Measurements from ENCODE around the gene ARHGAP26. TPM values are rescaled to one million over a fixed set of nuclear protein-coding genes. Genes with fewer than 3 reads are reported as not detected.

ARHGAP26 gene
- total RNA-seq, 1 donor from 2014 or later: 8.9 TPM

DNA sequence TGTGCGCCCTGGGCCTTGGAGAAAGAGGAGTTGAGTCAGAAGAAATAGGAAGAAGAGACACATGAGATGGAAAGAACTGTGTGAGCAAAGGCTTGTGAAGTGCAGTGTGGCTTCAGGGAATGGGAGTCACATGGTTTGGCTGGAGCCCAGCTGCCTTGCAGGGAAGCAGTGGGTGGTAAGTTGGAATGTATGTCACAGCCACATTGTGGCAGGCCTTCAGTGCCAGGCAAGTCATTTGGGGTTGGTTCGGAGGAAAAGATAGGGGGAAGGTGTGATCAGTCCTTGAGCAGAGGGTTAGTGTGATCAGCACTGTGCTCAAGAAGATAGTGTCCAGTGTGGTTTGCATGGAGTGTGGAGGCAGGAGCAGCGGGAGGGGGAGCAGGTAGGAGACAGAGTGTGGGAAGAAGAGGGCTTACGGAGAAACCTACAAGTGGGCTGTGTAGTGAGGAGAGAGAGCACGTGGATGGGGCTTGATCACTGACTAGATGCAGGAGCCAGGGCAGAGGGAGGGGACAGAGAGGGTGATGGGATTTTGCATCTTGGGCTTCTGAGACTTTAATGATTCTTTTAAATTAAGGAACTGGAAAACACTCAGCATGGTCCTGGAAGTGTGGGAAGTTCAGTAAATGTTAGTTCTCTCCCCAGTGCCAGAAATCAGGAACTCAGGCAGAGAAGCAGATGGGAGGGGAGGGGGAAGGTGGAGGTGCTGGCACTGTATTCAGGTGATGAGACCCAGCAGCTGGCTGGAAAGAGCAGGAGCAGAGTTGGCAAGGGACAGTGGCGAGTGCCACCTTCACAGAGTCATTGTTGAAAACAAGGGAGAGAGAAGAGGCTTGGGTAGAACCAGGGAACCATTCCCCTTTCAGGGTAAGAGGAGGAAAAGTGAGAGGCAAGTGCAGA is 46.6 kb downstream of the ARHGAP26 start:
- no peak for DNase-seq (ENCODE audit: low spot score in 2 of 2, unreplicated experiment in 2 of 2)
- peaks cover 6% of the 10 kb centered on the region for H3K4me1 Mint-ChIP-seq
- H3K27me3 Mint-ChIP-seq (ENCODE audit: low read depth): no peaks in the 10 kb centered on the region
- peaks cover 5% of the 10 kb centered on the region for H3K9me3 Mint-ChIP-seq
- no peak overlapping the region for H3K4me3 Mint-ChIP-seq
- TF ChIP-seq, protein P1, sequence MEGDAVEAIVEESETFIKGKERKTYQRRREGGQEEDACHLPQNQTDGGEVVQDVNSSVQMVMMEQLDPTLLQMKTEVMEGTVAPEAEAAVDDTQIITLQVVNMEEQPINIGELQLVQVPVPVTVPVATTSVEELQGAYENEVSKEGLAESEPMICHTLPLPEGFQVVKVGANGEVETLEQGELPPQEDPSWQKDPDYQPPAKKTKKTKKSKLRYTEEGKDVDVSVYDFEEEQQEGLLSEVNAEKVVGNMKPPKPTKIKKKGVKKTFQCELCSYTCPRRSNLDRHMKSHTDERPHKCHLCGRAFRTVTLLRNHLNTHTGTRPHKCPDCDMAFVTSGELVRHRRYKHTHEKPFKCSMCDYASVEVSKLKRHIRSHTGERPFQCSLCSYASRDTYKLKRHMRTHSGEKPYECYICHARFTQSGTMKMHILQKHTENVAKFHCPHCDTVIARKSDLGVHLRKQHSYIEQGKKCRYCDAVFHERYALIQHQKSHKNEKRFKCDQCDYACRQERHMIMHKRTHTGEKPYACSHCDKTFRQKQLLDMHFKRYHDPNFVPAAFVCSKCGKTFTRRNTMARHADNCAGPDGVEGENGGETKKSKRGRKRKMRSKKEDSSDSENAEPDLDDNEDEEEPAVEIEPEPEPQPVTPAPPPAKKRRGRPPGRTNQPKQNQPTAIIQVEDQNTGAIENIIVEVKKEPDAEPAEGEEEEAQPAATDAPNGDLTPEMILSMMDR (IDR thresholded peaks at IDR 0.05; ENCODE audit: unreplicated experiment): no peak
- no peaks in the 10 kb centered on the region for H3K36me3 Mint-ChIP-seq
- H3K27ac Mint-ChIP-seq: no peak overlapping the region

GRCh38 chr5:142817949-142818431 is 47.8 kb downstream of the ARHGAP26 start:
- TF ChIP-seq, protein P1 (IDR thresholded peaks at IDR 0.05; ENCODE audit: unreplicated experiment): no peak
- Mint-ChIP-seq H3K9me3 (peaks cover 9% of the 10 kb centered on the region), H3K36me3 (no peaks in the 10 kb centered on the region), H3K4me1 (peaks cover 10% of the 10 kb centered on the region), H3K27ac (no peak overlapping the region), H3K4me3 (no peak overlapping the region), H3K27me3 (ENCODE audit: low read depth) (no peaks in the 10 kb centered on the region)
- no peak for DNase-seq (ENCODE audit: low spot score in 2 of 2, unreplicated experiment in 2 of 2)

DNA sequence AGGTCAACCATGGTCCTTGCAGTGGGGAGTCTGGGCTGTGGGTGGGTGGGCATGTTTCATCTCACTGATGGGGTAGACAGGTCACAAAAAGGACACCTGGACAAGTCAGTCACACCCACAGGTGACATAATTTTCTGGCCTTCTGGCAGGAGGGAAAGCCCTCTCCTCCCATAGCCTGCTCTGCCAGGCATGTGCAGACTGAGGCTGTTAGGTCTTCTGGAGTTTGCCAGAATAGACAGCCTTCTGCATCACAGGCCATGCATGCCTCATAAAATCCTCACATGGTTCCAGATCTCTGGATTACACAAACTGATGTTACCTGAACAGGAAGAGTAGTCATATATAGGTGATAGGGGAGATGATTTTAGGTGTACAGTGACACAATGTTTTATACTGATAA is 49.1 kb downstream of the ARHGAP26 start:
- peaks cover 9% of the 10 kb centered on the region for H3K9me3 Mint-ChIP-seq
- no peak overlapping the region for H3K27ac Mint-ChIP-seq
- no peaks in the 10 kb centered on the region for H3K27me3 Mint-ChIP-seq (ENCODE audit: low read depth)
- no peak overlapping the region for H3K4me3 Mint-ChIP-seq
- no peak for DNase-seq (ENCODE audit: low spot score in 2 of 2, unreplicated experiment in 2 of 2)
- TF ChIP-seq, protein P1 (IDR thresholded peaks at IDR 0.05; ENCODE audit: unreplicated experiment): no peak
- no peaks in the 10 kb centered on the region for H3K36me3 Mint-ChIP-seq
- H3K4me1 Mint-ChIP-seq: peaks cover 13% of the 10 kb centered on the region

GRCh38 chr5:142819825-142820224 is 49.6 kb downstream of the ARHGAP26 start:
- H3K27me3 Mint-ChIP-seq (ENCODE audit: low read depth): no peaks in the 10 kb centered on the region
- no peak for DNase-seq (ENCODE audit: low spot score in 2 of 2, unreplicated experiment in 2 of 2)
- no peaks in the 10 kb centered on the region for H3K36me3 Mint-ChIP-seq
- peaks cover 13% of the 10 kb centered on the region for H3K4me1 Mint-ChIP-seq
- H3K9me3 Mint-ChIP-seq: peaks cover 9% of the 10 kb centered on the region
- no peak overlapping the region for H3K27ac Mint-ChIP-seq
- TF ChIP-seq, protein P1 (IDR thresholded peaks at IDR 0.05; ENCODE audit: unreplicated experiment): no peak
- H3K4me3 Mint-ChIP-seq: no peak overlapping the region

DNA sequence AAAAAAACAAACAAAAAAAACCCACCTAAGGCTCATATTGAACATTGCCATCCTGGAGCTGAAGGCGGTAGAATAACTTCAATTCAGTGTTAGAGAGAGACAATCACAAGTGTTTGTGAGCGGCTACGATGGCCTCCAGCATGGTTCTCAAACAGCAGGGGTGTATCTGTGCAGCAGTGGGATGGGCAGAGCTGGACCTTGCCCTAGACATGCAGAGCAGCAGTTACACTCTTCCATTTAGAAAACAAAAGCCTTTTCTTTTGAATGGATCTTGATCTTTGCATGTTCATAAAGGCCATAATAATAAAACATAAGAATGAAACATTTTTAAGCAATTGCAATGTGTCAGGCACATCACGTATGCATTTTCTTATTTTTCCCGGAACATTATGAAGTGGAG is 50.3 kb downstream of the ARHGAP26 start:
- Mint-ChIP-seq H3K4me1 (peaks cover 13% of the 10 kb centered on the region), H3K27ac (no peak overlapping the region), H3K4me3 (no peak overlapping the region), H3K36me3 (no peaks in the 10 kb centered on the region), H3K27me3 (ENCODE audit: low read depth) (no peaks in the 10 kb centered on the region), H3K9me3 (peaks cover 9% of the 10 kb centered on the region)
- TF ChIP-seq, protein P1 (IDR thresholded peaks at IDR 0.05; ENCODE audit: unreplicated experiment): no peak
- no peak for DNase-seq (ENCODE audit: low spot score in 2 of 2, unreplicated experiment in 2 of 2)

Measured in mesothelial cell of epicardium (in vitro differentiated cells).